Prostate gland (tissue), 2 donors: ENCODE data around the gene OR4C3.

Experiments
- CTCF ChIP-seq, 4 experiments: fragments of 200-600 bp in 2 of 4; fragments of 450-650 bp in 2 of 4; sonication (generic) in 2 of 4; IDR thresholded peaks; 1 replicate in 3 of 4; 2 replicates in 1 of 4; pipeline ENCODE4 v1.5.1; 2016 to 2019; ENCODE audit warnings: antibody characterized with exemption in 4 of 4, mild to moderate bottlenecking in 2 of 4, moderate library complexity in 2 of 4
- POLR2A ChIP-seq: fragments of 450-650 bp; IDR thresholded peaks from one replicate; pipeline ENCODE4 v1.6.1; 2016; ENCODE audit warnings: antibody characterized with exemption, mild to moderate bottlenecking

GRCh38 chr11:48354013-48354412 is 29.3 kb downstream of the OR4C3 start:
- TF ChIP-seq POLR2A (no peak), CTCF (IDR thresholded peaks at IDR 0.05) (no peak)
